Brain pericyte (primary cell): ENCODE measurements around the gene CAMTA1.

Experiments
- DNase-seq: peaks from one replicate; pipeline ENCODE4 v3.0.0-alpha.2; 2012; ENCODE audit warnings: low read depth, low spot score

The CAMTA1 gene

DNA sequence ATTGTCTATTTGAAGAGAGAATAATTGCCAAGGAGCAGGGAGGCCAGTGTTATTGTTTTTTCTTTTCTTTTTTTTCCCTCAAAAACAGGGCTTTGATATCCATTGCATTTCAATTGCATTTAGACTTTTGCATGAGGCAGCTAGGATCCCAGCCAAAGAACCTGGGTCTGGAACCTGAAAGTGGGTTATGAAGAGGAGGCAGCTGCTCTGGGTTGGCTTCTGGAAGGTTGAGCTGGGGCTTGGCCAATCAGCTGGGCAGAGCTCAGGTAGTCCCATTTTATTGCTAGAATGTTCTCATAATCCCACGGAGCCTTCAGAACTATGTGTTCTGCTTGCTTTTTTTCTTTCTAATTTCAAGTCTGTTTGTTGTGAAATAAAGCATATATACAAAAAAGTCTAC lies 218.9 kb downstream of the CAMTA1 start:
- DNase-seq: no peak

DNA sequence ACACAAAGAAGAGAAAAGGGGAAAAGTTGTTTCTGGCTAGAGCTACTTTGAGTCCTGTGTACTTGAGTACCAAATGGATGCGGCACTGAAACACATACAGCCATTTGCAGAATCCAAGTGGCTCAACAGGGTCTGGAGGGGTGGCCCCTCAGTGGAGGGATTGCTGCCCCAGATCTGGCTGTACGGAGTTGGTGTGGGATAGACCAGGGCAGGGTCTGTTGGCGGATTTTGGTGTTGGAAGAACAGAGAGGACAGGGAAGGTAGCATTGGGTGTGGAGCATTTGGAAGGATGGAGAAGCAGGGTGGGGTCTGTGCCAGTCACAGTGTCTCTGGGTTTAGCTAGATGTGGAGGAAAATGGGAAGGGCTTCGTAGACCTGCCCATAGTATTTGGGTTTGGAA lies 220.5 kb downstream of the CAMTA1 start:
- DNase-seq: no peak

- no peak for DNase-seq
These were observed 222.0 kb downstream of the CAMTA1 start for GRCh38 chr1:7006996-7007871.

DNA sequence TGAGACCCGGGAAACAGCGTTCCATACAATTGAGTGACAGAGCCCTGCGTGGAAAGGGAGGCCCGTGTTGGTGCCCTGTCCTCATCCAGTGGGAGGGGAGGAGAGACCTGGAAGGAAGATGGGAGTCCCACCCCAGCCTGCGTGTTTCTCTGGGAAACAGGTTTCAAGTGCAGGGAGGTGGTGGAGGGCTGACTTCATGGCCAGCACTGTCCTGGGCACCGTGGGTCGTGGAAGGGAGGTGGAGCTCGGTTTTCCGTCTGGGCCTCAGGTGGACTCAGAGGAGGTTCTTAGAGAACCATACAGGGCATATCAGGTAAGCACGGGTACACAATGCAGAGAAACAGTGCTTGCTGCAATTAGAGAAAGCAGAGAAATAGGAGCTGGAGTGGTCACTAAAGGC lies 222.6 kb downstream of the CAMTA1 start:
- DNase-seq: no peak

GRCh38 chr1:7008331-7008730 lies 223.1 kb downstream of the CAMTA1 start:
- no peak for DNase-seq

DNA sequence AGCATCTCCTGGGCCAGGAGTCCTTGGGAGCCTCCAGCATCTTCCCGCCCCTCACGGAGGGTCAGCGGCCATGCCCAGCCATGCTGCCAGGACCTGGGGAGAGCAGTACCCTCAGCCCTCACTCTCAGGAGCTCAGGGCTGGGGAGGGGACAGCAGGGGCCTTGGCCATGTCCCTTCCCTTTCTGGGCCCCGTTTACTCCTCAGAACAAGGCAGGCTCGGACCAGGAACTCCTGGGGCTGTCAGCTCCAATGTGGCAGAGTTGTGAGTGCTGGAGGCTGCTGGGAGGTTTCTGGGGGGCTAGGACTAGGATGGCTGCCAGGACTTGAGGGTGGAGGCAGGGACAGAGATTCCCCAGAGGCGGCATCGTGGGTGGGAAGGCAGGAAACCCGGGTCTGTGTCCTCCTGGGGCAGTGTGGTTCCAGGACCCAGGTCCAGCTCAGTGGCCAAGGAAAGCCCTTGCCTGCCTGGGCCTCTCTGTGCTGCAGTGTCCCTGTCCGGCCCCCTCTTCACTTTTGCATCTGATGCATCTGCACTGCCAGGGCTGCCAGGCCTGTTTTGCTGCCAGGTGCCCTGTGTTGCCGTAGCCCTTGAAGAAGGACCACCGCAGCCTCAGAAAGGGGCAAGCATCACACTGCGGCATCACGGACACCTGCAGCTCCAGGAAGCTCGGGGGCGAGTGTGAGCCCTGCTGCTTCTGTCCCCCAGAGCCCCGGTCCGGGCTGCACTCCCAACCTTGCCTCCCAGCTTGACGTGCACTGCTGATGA lies 223.9 kb downstream of the CAMTA1 start:
- no peak for DNase-seq

DNA sequence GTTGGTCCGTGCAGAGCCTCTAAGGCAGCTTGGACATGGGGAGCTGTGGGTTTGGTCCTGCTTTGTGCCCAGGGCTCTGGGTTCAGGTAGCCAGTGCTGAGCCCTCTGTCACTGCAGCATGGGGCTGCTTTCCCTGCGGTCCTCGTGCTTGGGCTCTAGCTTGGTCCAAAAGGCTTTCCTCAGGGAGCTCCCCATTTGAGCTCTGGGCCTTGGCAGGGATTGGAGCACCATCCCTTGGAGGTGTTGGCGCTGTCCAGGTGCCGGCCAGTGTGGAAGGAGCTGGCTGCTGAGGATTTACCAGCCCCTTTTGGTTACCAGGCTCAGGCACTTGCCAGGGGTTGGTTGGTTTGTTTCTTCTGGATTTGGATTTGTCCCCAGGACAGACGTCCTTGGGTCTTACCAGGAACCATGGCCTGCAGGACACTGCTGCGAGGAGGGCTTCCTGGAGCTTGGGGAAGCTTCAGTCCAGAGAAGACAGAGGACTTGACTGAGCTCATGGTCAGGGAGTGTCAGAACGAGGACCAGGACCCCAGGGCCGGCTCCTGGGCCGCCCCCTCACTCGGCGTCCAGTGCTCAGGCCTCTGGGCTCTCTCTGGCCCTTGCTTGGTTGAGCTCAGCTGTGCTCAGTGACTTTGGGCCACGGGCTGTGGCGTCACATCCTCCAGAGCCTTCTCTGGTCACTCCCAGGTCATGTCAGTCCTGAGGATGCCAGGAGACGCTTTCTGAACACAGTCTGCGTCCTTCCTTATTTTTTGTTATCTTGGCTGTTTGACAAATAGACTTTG lies 224.7 kb downstream of the CAMTA1 start:
- no peak for DNase-seq

GRCh38 chr1:7010534-7011200 lies 225.4 kb downstream of the CAMTA1 start:
- no peak for DNase-seq

- DNase-seq: no peak
These were observed 226.6 kb downstream of the CAMTA1 start for GRCh38 chr1:7011826-7012225.

GRCh38 chr1:7012461-7012924 lies 227.2 kb downstream of the CAMTA1 start:
- DNase-seq: no peak

- no peak for DNase-seq
These were observed 228.8 kb downstream of the CAMTA1 start for GRCh38 chr1:7013833-7014639.

GRCh38 chr1:7014640-7014930 lies 229.3 kb downstream of the CAMTA1 start:
- DNase-seq: no peak

- DNase-seq: no peak
These were observed 229.8 kb downstream of the CAMTA1 start for GRCh38 chr1:7015022-7015421.

DNA sequence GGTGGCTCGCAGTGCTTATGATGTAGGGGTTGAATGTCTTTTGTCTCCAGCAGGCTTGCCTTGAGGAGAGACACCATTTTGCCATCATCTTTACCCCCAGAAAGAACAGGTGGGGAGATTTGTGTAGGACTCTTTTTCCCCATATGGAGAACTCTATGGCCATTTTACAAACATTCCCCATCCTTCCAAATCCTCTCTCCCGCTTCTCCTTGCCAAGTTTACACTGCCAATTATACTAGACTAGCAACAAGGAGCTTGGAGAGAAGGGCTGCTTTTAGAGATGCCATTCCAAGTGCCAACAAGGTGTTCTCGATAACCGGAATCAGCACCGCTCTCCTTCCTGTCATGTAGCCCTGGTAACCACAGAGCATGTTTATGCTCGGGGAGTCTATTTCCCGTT lies 233.1 kb downstream of the CAMTA1 start:
- no peak for DNase-seq

GRCh38 chr1:7018826-7019225 lies 233.6 kb downstream of the CAMTA1 start:
- DNase-seq: no peak

- no peak for DNase-seq
These were observed 234.3 kb downstream of the CAMTA1 start for GRCh38 chr1:7019510-7019909.

DNA sequence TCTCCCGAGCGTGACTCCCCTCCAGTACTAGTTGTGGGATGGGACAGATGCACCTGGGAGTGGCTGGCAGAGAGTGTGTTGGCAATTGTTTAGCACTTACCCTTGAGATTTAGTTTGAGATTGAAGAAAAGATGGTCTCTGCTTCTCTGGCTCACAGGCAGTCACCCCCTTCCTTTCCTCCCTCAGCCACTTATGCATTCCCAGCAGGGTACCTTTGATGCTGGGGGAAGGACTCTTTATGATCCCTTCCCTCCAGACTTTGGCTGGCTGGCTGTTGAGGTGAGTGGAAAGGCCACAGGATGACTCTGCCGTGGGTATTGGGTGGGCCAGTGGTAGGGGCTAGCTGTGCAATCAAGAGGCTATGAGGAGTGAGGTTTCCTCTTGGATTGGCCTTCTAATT lies 236.8 kb downstream of the CAMTA1 start:
- no peak for DNase-seq

DNA sequence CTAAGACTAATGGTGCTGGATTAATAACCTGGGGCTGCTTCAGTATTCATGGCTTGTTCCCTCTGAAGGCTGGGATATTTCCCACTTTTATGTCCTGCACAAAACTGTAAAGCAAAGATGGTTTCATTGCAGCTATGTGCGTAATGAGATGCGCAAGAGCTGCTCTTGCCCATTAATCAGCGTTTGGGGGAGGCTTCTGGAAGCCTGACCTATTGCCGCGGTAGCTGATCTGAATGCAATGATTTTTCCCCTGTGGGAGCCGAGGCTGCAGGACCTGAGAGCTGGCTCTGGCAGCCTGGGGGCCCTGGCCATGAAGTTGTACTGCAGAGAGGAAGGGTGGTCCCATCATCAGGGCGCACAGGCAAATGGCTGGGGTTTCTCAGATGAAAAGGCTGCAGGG lies 239.8 kb downstream of the CAMTA1 start:
- no peak for DNase-seq

GRCh38 chr1:7026169-7026568 lies 240.9 kb downstream of the CAMTA1 start:
- DNase-seq: no peak

GRCh38 chr1:7032992-7033391 lies 247.7 kb downstream of the CAMTA1 start:
- DNase-seq: no peak

DNA sequence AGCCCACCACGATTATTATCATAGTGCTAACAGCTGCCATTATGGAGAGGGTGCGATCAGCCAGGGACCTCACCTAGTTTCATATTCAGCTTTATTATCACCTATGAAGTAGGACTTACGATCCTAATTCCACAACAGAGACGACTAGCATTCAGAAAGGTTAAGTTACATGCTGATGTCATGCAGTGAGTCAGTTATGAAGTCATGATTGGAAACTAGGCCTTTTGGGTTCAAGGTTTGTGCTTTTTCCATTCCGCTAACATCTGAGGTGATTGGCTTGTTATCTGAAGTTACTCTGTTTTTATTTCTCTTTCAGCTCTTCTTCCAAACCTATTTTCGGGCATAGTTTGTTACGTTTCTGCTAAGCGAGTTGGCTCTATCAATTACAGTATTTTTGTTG lies 251.1 kb downstream of the CAMTA1 start:
- DNase-seq: no peak
